AG04450 (cell line): Measurements from ENCODE around the gene LSAMP. TPM values are rescaled to one million over a fixed set of nuclear protein-coding genes. Genes with fewer than 3 reads are reported as not detected.
A peak's percentile ranks its signal among the peaks of the same experiment; 100 is the strongest.

Experiments
- CTCF ChIA-PET: fragments of 300-600, 350-600 bp; formaldehyde crosslinking; extraction: SDS; loops from one replicate; lab custom pipeline; 2022; ENCODE audit warnings: antibody characterized with exemption, inconsistent platforms; lab: Charles Lee
- POLR2A ChIA-PET: fragments of 350-600 bp; formaldehyde crosslinking; extraction: SDS; loops from one replicate; lab custom pipeline; 2021; ENCODE audit warnings: antibody characterized with exemption, inconsistent platforms; lab: Yijun Ruan, JAX
- DNase-seq: peaks from one replicate; pipeline ENCODE4 v3.0.0-alpha.2; 2011; ENCODE audit warnings: low read depth, low spot score
- H3K27ac ChIP-seq: one replicate; pipeline ENCODE4 v1.5.1; 2012; ENCODE audit warnings: low read depth, low read length, control low read depth
- H3K27me3 ChIP-seq: one replicate; pipeline ENCODE4 v1.6.0; 2012; ENCODE audit warnings: low read length; ENCODE audit not compliant: control insufficient read depth, insufficient read depth
- H3K4me3 ChIP-seq: 2 replicates; pipeline ENCODE4 v1.5.1; 2011; ENCODE audit warnings: mild to moderate bottlenecking, low read depth, low read length, control low read depth
- H3K9me3 ChIP-seq: 2 replicates; pipeline ENCODE4 v1.5.1; 2012; ENCODE audit warnings: low read length; ENCODE audit not compliant: control insufficient read depth, insufficient read depth
- polyA plus RNA-seq: library from polyadenylated mRNA; depleted of rRNA; stranded (reverse); fragments of >200 nt; gene quantifications from 2 replicates; pipeline ENCODE4 v1.2.3, GENCODE V29; 2011
- TF ChIP-seq, protein P1 (sequence below): IDR thresholded peaks from 2 replicates; pipeline ENCODE4 v1.5.1; 2011; ENCODE audit warnings: low read depth, low read length, control low read depth, inconsistent platforms

Gene LSAMP
- polyA plus RNA-seq, 1 experiment, result 25.1 TPM

DNA sequence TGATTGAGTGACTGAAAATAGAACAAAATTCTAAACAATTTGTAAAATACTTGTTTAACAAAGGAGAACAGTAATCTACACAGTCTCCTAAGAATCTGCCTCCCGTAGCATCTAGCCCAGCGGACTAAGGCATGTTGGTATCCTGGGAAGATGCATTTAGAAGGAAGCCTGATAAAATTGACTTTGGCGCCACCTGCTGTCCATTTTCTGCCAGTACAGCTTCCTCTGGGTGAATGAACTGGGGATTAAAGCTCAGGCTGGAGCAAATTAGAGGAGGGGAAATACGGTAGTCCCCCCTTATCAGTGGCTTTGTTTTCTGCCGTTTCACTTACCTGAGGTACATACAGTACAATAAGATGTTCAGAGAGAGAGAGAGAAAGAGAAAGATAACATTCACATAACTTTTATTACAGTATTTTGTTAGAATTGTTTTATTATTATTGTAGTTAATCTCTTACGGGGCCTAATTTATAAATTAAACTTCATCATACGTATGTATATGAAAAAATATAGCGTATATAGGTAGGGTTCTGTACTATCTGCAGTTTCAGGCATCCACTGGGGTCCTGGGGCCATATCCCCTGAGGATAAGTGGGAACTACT is 630.4 kb downstream of the LSAMP start:
- DNase-seq, result no peak
- TF ChIP-seq, protein P1, sequence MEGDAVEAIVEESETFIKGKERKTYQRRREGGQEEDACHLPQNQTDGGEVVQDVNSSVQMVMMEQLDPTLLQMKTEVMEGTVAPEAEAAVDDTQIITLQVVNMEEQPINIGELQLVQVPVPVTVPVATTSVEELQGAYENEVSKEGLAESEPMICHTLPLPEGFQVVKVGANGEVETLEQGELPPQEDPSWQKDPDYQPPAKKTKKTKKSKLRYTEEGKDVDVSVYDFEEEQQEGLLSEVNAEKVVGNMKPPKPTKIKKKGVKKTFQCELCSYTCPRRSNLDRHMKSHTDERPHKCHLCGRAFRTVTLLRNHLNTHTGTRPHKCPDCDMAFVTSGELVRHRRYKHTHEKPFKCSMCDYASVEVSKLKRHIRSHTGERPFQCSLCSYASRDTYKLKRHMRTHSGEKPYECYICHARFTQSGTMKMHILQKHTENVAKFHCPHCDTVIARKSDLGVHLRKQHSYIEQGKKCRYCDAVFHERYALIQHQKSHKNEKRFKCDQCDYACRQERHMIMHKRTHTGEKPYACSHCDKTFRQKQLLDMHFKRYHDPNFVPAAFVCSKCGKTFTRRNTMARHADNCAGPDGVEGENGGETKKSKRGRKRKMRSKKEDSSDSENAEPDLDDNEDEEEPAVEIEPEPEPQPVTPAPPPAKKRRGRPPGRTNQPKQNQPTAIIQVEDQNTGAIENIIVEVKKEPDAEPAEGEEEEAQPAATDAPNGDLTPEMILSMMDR, result peak; percentile 91
- CTCF ChIA-PET, result interaction anchor here (0.6 to 3.9 kb wide), 24 partner anchors 10 to 701 kb away, joined by 3 to 60 read pairs (median 4); no protein-coding TSS in a partner anchor
- POLR2A ChIA-PET, result no interaction called here
- Histone ChIP-seq H3K9me3 (no peaks in the 10 kb centered on the region), H3K27me3 (no peaks in the 10 kb centered on the region), H3K27ac (no peak overlapping the region), H3K4me3 (no peak overlapping the region)

DNA sequence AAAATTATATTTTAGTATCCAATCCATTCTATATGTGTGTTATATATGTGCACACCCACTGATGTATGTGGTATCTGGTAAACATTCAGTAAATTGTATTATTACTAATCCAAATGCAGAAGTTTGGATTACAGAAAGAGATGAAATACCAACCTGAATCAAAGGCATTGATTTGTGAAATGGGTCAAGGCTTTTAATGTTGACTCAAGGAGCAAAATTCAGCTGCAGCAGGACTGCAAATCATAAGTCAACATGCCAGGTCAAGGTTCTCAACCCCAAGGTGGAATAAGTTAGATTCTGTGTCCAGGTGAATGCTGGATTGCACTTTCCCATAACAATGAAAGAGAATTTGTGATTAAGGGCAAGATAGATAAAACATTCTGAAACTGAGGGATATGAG is 631.3 kb downstream of the LSAMP start:
- H3K27ac ChIP-seq, result no peak overlapping the region
- ChIA-PET CTCF (interaction anchor here (1.7 to 4.1 kb wide), 5 partner anchors 29 to 596 kb away, joined by 6 to 60 read pairs (median 9); no protein-coding TSS in a partner anchor), POLR2A (no interaction called here)

DNA sequence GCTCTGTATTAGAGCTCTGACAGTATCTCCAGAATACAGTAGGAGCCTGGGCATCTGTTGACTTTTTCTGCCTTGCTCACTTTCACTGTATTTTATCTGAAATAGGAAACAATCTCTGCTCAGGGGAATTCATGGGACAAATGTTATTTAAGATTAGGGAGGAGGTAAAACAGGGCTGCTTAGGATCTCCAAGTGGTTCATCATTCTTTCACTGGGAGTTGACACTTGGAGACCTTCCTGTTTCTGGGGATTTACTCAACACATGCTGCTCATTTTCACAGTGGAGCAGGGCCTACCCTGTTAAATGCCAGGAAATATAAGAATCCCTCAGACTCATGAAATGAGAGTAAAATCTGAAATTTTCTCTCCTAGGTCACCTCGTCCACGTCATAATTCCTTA is 636.5 kb downstream of the LSAMP start:
- TF ChIP-seq, protein P1, result no peak
- ChIA-PET POLR2A (interaction anchor here (0.7 kb wide), 1 partner anchor 48 kb away, joined by 3 read pairs; no protein-coding TSS in a partner anchor), CTCF (interaction anchor here (1.0 kb wide), 1 partner anchor 1390 kb away, joined by 3 read pairs; no protein-coding TSS in a partner anchor)
- Histone ChIP-seq H3K27ac (no peak overlapping the region), H3K27me3 (no peaks in the 10 kb centered on the region), H3K9me3 (no peaks in the 10 kb centered on the region), H3K4me3 (no peak overlapping the region)
- DNase-seq, result no peak

More for the DNA sequence above, 631.3 kb downstream of the LSAMP start:
- TF ChIP-seq, protein P1, result no peak
- no peak for DNase-seq
- Histone ChIP-seq H3K4me3 (no peak overlapping the region), H3K27me3 (no peaks in the 10 kb centered on the region), H3K9me3 (no peaks in the 10 kb centered on the region)

DNA sequence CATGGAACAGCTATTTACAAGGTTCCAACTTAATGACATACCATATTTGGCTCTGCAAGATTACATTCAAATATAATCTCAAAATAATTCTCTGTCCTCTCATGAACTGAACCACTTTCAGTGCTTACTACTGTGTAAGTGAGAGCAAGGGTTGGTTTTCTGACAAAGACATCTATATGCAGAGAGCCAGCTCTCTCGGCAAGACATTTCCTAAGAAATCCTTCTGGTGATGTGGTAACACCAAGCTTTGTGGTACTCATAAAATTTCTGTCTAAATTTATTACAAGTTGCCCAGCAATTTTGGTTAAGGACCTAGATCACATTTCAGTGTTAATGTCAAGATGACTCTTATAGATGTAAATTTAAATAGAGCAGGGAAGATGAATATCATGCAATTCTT is 637.0 kb downstream of the LSAMP start:
- TF ChIP-seq, protein P1, result no peak
- CTCF ChIA-PET, result interaction anchor here (0.7 to 1.1 kb wide), 4 partner anchors 19 to 1390 kb away, joined by 3 read pairs; no protein-coding TSS in a partner anchor
- POLR2A ChIA-PET, result interaction anchor here (0.7 kb wide), 1 partner anchor 48 kb away, joined by 3 read pairs; no protein-coding TSS in a partner anchor
- Histone ChIP-seq H3K27ac (no peak overlapping the region), H3K9me3 (no peaks in the 10 kb centered on the region), H3K4me3 (no peak overlapping the region), H3K27me3 (no peaks in the 10 kb centered on the region)
- no peak for DNase-seq

DNA sequence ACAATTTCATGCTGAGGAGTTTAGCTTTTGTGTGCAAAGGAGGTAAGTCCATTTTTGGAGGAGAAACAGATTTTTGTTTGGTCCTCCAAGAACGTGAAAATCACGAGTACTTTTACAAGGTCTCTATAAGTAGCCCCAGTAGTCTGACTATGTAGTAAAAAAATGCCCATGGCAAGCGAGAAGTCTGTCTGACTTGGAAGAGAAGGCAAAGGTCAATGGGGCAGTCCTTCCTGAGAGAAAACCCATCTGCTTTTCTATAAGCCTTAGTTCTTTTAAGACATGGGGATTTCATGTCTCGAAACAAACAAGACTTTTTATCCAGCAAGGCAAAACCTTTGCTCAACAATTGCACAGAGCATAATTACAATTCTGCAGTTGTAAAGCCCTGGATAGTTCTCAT is 638.8 kb downstream of the LSAMP start:
- TF ChIP-seq, protein P1, result no peak
- H3K4me3 ChIP-seq, result no peak overlapping the region
- ChIA-PET POLR2A (no interaction called here), CTCF (interaction anchor here (3.8 kb wide), 1 partner anchor 22 kb away, joined by 34 read pairs; no protein-coding TSS in a partner anchor)
- DNase-seq, result no peak
- no peaks in the 10 kb centered on the region for H3K27me3 ChIP-seq
- no peak overlapping the region for H3K27ac ChIP-seq
- no peaks in the 10 kb centered on the region for H3K9me3 ChIP-seq
